Amniotic epithelial cell (primary cell): ENCODE measurements around the gene ACTN4.
"Not testable (repeated sequence)": the region's sequence is repeated elsewhere in the genome, so short reads cannot be mapped to it uniquely, and the experiment has no call there.

Experiments used
- DNase-seq: peaks from one replicate; pipeline ENCODE4 v3.0.0-alpha.2; 2010; ENCODE audit warnings: low read depth

The ACTN4 gene

DNA sequence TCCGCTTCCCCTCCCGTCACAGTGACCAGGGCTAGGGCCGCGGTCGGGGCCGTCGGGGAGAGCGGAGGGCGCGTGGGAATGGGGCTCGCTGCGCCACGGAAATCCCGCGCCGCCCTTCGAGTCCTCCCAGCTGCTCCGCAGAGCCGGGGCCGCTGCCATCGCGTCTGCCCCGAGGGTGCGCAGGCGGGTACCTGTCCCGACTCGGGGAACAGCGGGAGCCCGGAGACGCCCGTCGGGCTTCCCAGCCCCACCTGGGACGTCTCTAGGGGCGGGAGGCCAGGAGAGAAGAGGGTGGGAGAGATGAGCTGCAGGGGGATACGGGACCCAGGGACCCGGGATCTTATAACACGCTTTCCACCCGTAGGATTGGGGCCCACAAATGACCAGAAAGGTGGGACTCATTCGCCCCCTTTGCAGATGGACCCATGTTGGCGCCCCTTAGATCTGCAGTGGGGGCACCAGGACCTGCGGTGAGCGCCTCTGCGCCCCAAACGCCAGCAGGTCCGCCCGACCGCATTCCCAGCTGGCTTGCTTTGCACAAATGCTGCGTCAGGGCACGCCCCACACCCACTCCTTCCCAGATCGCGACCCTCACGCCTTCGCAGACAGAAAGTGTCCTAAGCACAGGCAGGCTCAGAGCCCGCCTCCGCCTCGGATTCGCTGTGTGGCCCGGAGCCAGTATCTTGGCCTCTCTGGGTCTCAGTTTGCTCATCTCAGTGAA is 122.9 kb downstream of the ACTN4 start:
- not testable (repeated sequence) for DNase-seq

DNA sequence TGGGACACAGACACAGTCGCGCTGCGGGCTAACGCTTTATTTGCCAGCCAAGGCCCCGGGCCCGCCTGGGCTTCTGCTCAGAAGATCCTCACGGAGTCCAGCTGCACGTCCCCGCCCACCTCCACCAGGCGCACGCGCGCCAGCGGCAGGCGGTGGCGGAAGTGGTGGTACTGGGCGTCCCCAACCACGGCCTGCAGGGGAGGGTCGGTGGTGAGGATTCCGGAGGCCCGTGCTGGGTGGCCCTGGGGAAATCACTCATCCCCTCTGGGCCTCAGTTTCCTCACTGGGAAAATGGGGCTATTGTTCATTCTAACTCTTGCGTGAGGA is 123.5 kb downstream of the ACTN4 start:
- DNase-seq, result not testable (repeated sequence)

DNA sequence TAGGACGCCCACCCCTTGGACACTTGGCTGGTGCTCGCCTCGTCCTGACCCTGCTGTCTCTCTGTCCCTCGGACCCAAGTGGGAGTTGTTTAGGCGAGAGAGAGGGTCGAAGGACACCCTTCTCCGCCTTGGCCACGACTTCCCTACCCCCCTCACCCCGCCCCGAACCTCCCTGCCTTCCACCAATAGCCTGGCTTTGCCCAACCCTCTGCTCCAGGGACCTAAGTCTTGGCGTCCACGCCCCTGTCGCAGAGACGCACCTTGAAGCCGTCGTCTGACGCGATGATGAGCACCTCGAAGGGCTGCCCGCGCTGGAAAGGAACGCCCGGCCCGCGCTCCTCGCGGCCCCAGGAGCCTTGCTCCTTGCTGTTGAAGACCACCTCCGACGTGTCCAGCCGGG is 124.1 kb downstream of the ACTN4 start:
- not testable (repeated sequence) for DNase-seq

DNA sequence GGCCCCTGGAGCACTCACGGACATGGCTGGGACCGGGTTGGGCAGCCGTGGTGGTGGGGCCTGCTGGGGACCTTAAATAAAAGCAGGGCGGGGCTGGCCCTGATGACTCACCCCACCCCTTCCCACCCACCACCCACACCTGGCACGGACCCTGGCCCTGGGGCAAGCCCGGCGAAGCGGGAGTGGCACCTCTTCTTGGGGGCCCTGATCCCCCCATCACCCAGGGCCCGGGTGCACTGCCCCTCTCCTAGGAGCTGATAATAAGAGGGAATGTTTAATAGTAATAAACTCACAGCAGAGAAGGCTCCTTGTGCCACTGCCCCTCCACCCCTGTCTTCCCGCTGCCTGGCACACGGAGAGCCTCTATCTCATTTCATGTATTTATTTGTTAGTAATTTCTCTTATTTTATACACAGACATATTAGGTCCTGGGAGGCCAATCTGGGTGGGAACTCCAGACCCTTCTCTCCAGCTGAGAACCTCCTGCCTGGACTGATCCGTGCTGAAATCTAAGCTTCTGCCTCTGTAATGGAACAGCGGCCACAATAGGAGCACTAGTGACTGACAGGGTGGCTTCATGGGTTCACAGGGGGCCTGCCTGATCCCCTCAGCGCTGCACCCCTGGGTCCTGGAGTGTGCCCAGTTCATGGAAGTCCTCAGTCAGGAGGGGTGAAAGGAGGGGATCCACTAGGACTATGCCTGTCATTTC is 126.2 kb downstream of the ACTN4 start, which contains the start of gene LGALS7:
Gene LGALS7 (minus strand): TSS at position 49 of the 709 bp plus-strand sequence. CDS start 25 bp downstream, at position 24.
- DNase-seq, result no peak

DNA sequence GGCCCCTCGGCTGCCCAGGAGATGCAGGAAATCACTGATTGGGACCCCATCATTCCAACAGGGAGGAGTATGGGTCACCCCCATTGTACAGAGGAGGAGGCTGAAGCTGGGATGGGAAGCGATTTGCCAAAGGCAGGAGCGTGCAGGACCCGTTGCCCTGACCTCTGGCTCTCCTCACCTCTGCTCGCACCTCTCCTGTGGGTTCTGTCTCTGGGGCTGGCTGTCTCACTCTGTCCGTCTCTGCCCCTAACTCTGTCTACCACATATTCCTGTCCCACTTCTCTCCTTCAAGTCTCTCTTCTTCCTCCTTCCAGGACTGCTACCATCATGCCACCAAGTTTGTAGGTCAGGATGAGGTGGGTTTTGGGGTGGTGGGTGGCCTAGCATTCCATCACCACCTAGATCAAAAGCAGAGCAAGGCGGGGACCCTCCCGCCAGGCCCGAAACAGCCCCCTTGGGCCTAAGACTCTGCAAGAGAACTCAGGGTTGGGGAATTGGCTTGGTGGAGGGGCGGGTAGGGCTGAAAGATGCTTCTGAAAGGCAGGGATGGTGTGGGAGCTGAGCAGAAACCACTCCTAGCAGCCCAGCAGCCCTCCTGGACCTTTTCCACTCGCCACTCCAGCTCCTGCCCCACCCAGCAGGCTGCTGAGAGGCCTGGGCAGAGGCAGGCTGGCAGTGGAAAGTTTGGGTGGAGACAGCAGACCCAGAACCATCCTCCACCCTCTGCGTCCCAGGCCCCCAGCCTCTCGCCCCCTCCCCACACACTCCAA is 126.9 kb downstream of the ACTN4 start:
- DNase-seq, result no peak

DNA sequence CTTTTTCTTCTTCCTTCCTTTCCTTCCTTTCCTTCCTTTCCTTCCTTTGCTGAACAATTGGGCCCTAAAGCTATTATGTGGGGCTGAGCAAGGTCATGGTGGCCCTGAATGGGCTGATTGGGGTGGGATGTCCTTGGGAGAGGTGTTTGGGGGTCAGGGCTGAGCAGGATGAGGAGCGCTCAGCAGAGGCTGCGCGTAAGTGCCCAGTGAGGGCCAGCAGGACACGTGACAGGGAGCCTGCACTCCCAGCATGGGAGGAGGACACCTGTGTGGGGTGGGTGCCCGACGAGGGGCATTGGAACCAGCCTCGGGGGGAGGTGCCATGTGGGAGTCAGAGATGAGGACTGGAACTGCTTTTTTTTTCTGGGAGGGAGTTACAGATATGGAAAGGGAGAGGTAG is 131.3 kb downstream of the ACTN4 start:
- no peak for DNase-seq

DNA sequence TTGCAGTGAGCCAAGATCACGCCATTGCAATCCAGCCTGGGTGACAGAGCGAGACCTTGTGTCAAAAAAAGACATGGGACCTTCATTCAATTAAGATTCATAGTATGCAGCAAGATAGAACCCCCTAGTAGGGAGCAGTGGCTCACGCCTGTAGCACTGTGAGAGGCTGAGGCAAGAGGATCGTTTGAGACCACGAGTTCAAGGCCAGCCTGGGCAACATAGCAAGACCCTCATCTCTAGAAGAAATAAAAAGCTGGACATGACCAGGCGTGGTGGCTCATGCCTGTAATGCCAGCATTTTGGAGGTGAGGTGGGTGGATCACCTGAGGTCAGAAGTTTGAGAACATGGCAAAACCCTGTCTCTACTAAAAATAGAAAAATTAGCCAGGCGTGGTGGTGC is 133.0 kb downstream of the ACTN4 start:
- no peak for DNase-seq

DNA sequence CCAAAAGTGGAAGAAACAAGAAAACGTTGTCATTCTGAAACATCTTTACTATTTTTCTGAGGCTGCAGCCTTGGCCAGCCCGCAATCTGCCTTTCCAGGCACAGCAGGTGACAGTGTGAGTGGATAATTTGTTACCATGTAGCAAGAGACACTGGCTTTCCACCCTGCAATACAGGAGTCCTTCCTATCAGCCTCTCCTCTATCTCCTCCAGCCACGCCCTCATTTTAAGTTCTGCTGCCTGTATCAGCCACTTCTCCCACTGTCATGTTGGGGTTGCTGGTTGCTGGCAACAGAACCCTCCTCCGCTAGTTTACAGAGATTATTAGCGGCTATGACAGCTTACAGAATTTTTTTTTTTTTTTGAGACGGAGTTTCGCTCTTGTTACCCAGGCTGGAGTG is 133.6 kb downstream of the ACTN4 start:
- no peak for DNase-seq
